ENCODE data around the gene APOBEC3G. TPM values are rescaled to one million over a fixed set of nuclear protein-coding genes. Genes with fewer than 3 reads are reported as not detected.

APOBEC3G gene
- total and polyA plus RNA-seq, 2 experiments from 2014 or later, result 7.1 to 12.2 TPM

- TF ChIP-seq, protein P1, sequence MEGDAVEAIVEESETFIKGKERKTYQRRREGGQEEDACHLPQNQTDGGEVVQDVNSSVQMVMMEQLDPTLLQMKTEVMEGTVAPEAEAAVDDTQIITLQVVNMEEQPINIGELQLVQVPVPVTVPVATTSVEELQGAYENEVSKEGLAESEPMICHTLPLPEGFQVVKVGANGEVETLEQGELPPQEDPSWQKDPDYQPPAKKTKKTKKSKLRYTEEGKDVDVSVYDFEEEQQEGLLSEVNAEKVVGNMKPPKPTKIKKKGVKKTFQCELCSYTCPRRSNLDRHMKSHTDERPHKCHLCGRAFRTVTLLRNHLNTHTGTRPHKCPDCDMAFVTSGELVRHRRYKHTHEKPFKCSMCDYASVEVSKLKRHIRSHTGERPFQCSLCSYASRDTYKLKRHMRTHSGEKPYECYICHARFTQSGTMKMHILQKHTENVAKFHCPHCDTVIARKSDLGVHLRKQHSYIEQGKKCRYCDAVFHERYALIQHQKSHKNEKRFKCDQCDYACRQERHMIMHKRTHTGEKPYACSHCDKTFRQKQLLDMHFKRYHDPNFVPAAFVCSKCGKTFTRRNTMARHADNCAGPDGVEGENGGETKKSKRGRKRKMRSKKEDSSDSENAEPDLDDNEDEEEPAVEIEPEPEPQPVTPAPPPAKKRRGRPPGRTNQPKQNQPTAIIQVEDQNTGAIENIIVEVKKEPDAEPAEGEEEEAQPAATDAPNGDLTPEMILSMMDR (IDR thresholded peaks at IDR 0.05; ENCODE audit: low read depth, low read length), result no peak
- DNase-seq (ENCODE audit: low read depth in 1 of 2, low spot score in 1 of 2), result no peak
Observed at GRCh38 chr22:39088685-39089032, 11.6 kb downstream of the APOBEC3G start.

GRCh38 chr22:39089928-39090327 lies 12.9 kb downstream of the APOBEC3G start:
- DNase-seq (ENCODE audit: low read depth in 1 of 2, low spot score in 1 of 2), result no peak
- H3K4me3 ChIP-seq, result no peak overlapping the region
- H3K4me1 ChIP-seq (ENCODE audit: low read depth), result peaks cover 7% of the 10 kb centered on the region
- no peaks in the 10 kb centered on the region for H3K36me3 ChIP-seq
- TF ChIP-seq, protein P1 (IDR thresholded peaks at IDR 0.05; ENCODE audit: low read depth, low read length), result no peak
- H3K27ac ChIP-seq, result no peak overlapping the region
- no peaks in the 10 kb centered on the region for H3K9me3 ChIP-seq (ENCODE audit: low read depth)
- no peaks in the 10 kb centered on the region for H3K27me3 ChIP-seq

More at GRCh38 chr22:39088685-39089032, 11.6 kb downstream of the APOBEC3G start:
- no peak overlapping the region for H3K27ac ChIP-seq
- H3K4me1 ChIP-seq (ENCODE audit: low read depth), result peaks cover 7% of the 10 kb centered on the region
- no peaks in the 10 kb centered on the region for H3K27me3 ChIP-seq
- H3K4me3 ChIP-seq, result no peak overlapping the region
- H3K36me3 ChIP-seq, result no peaks in the 10 kb centered on the region
- H3K9me3 ChIP-seq (ENCODE audit: low read depth), result no peaks in the 10 kb centered on the region

GRCh38 chr22:39090426-39091064 lies 13.5 kb downstream of the APOBEC3G start:
- DNase-seq (ENCODE audit: low read depth in 1 of 2, low spot score in 1 of 2), result no peak
- TF ChIP-seq, protein P1 (IDR thresholded peaks at IDR 0.05; ENCODE audit: low read depth, low read length), result no peak
- no peak overlapping the region for H3K4me3 ChIP-seq

DNA sequence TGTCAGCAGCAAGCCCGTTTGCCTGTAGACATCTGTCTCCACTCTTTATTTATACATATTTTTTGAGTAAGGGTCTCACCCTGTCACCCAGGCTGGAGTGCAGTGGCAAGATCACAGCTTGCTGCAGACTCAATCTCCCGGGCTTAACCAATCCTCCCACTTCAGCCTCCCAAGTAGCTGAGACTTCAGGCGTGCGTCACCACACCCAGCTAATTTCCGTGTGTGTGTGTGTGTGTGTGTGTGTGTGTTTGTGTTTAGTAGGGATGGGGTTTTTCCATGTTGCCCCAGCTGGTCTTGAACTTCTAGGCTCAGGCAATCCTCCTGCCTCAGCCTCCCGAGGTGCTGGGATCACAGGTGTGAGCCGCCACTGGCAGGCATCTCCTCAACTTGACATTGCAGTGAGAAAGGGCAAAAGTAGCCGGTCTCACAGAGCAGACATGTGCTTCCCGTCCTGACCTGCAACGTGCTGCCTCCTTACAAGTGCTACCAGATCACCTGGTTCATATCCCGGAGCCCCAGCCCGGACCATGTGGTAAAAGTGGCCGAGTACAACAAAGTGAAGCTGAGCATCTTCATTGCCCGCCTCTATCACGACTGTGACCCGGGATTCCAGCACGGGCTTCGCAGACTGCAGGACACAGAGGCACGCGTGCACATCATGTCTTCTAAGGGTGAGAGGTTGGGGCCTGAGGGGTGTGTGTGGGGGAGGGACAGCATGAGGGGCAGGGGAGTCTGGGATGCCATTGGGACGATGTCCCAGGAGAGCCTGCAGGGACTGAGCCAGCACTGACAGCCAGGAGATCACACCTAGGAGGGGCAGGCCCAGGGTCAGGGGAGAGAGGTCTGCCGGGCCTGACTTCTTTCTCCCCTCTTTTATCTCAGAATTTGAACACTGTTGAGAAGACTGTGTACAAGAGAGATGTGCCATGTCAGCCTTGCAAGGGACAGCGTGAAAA lies 14.3 kb downstream of the APOBEC3G start:
- DNase-seq (ENCODE audit: low read depth in 1 of 2, low spot score in 1 of 2), result no peak
- H3K9me3 ChIP-seq (ENCODE audit: low read depth), result no peaks in the 10 kb centered on the region
- TF ChIP-seq, protein P1 (IDR thresholded peaks at IDR 0.05; ENCODE audit: low read depth, low read length), result no peak
- H3K27me3 ChIP-seq, result no peaks in the 10 kb centered on the region
- H3K4me1 ChIP-seq (ENCODE audit: low read depth), result peaks cover 7% of the 10 kb centered on the region
- H3K36me3 ChIP-seq, result no peaks in the 10 kb centered on the region
- no peak overlapping the region for H3K27ac ChIP-seq
- H3K4me3 ChIP-seq, result no peak overlapping the region

More at GRCh38 chr22:39090426-39091064, 13.5 kb downstream of the APOBEC3G start:
- H3K27ac ChIP-seq, result no peak overlapping the region
- no peaks in the 10 kb centered on the region for H3K9me3 ChIP-seq (ENCODE audit: low read depth)
- no peaks in the 10 kb centered on the region for H3K36me3 ChIP-seq
- peaks cover 7% of the 10 kb centered on the region for H3K4me1 ChIP-seq (ENCODE audit: low read depth)
- no peaks in the 10 kb centered on the region for H3K27me3 ChIP-seq

DNA sequence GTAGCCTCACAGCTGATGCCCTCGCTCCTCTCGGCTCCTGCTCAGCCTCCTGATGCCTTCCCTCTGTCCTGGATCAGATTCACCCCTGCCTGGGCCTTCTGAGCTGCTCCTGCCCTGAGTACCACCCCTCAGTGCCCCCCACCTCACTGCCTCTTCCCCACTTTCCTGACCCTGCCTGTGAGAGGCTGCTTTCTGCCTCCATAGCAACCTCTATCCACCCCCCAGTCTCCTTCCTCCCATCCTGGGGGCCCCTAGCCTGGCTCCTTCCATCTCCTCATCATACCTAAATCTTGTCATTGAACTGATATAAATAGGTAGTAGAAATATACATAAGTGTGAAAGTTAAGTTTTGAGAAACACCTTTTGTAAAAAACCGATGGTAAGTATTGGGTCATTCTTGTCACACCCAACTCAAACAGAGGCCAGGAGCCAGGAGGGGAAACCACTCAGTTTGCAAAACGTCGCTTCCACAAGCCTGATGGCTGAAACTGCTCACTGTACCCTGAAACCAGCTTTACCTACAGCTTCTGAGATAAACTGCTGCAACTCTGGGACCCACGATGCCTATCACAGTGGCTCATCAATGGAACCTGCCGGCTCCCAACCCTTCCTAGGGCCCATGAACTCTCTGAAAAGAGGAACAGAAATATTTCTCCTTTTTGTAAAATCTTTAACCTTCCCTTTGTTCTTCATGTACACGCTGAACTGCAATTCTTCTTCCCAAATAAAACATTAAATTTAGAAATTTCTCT lies 15.2 kb downstream of the APOBEC3G start:
- Histone ChIP-seq H3K27ac (no peak overlapping the region), H3K9me3 (ENCODE audit: low read depth) (no peaks in the 10 kb centered on the region), H3K36me3 (no peaks in the 10 kb centered on the region), H3K4me1 (ENCODE audit: low read depth) (peaks cover 12% of the 10 kb centered on the region), H3K27me3 (no peaks in the 10 kb centered on the region), H3K4me3 (no peak overlapping the region)
- DNase-seq (ENCODE audit: low read depth in 1 of 2, low spot score in 1 of 2), result no peak
- TF ChIP-seq, protein P1 (IDR thresholded peaks at IDR 0.05; ENCODE audit: low read depth, low read length), result no peak
